ENCODE results near the gene ERVH48-1. TPM values are rescaled to one million over a fixed set of nuclear protein-coding genes. Genes with fewer than 3 reads are reported as not detected.
"Not testable (repeated sequence)": the region's sequence is repeated elsewhere in the genome, so short reads cannot be mapped to it uniquely, and the experiment has no call there.

Gene ERVH48-1
- total and polyA plus RNA-seq, 2 experiments from 2014 or later: 5.4 to 14.8 TPM

GRCh38 chr21:42918291-42918690 lies 7.1 kb downstream of the ERVH48-1 start:
- Histone ChIP-seq H4K20me1 (ENCODE audit: insufficient read depth, poor library complexity, severe bottlenecking) (no peaks in the 10 kb centered on the region), H3K4me3 (no peak overlapping the region), H3K4me2 (no peak overlapping the region), H3K9me2 (replicated peaks; ENCODE audit: insufficient read depth) (no peaks in the 10 kb centered on the region), H3K79me2 (no peaks in the 10 kb centered on the region), H3K9me3 (ENCODE audit: low read depth) (no peaks in the 10 kb centered on the region), H3K27me3 (no peaks in the 10 kb centered on the region), H3K27ac (no peak overlapping the region), H3K36me3 (replicated peaks; ENCODE audit: insufficient read depth, low read depth) (no peaks in the 10 kb centered on the region), H3K4me1 (ENCODE audit: insufficient read depth) (no peaks in the 10 kb centered on the region), H2AFZ (no peak overlapping the region)
- 96% methylated on average over 6 of the region's 6 CpGs for WGBS (ENCODE audit: low lambda C conversion rate, missing lambda C conversion rate)
- DNase-seq (ENCODE audit: low spot score): no peak
- TF ChIP-seq EZH2 (IDR thresholded peaks at IDR 0.05; ENCODE audit: borderline replicate concordance) (no peak), CTCF (IDR thresholded peaks at IDR 0.05; ENCODE audit: poor library complexity) (no peak), EZH2phosphoT487 (IDR thresholded peaks at IDR 0.05; ENCODE audit: low read depth, severe bottlenecking, unreplicated experiment) (no peak)

- WGBS (ENCODE audit: low lambda C conversion rate, missing lambda C conversion rate): 81% methylated on average over 7 of the region's 7 CpGs
Measured at GRCh38 chr21:42913476-42913875, 12.0 kb downstream of the ERVH48-1 start.

GRCh38 chr21:42911920-42912319 lies 13.5 kb downstream of the ERVH48-1 start:
- H3K27ac ChIP-seq; H3K9me2 ChIP-seq (replicated peaks; ENCODE audit: insufficient read depth); H3K4me2 ChIP-seq; H3K36me3 ChIP-seq (replicated peaks; ENCODE audit: insufficient read depth, low read depth); H2AFZ ChIP-seq; DNase-seq (ENCODE audit: low spot score); H4K20me1 ChIP-seq (ENCODE audit: insufficient read depth, poor library complexity, severe bottlenecking); H3K9me3 ChIP-seq (ENCODE audit: low read depth); H3K4me1 ChIP-seq (ENCODE audit: insufficient read depth); H3K79me2 ChIP-seq; H3K4me3 ChIP-seq; H3K27me3 ChIP-seq: not testable (repeated sequence)
- 96% methylated on average over 6 of the region's 6 CpGs for WGBS (ENCODE audit: low lambda C conversion rate, missing lambda C conversion rate)

More at GRCh38 chr21:42913476-42913875, 12.0 kb downstream of the ERVH48-1 start:
- H3K36me3 ChIP-seq (replicated peaks; ENCODE audit: insufficient read depth, low read depth): no peaks in the 10 kb centered on the region
- no peaks in the 10 kb centered on the region for H3K4me1 ChIP-seq (ENCODE audit: insufficient read depth)
- no peaks in the 10 kb centered on the region for H3K27me3 ChIP-seq
- H2AFZ ChIP-seq: no peak overlapping the region
- H3K4me3 ChIP-seq: no peak overlapping the region
- no peaks in the 10 kb centered on the region for H4K20me1 ChIP-seq (ENCODE audit: insufficient read depth, poor library complexity, severe bottlenecking)
- no peak for DNase-seq (ENCODE audit: low spot score)
- H3K4me2 ChIP-seq: no peak overlapping the region
- no peaks in the 10 kb centered on the region for H3K9me3 ChIP-seq (ENCODE audit: low read depth)
- H3K9me2 ChIP-seq (replicated peaks; ENCODE audit: insufficient read depth): no peaks in the 10 kb centered on the region
- TF ChIP-seq EZH2 (IDR thresholded peaks at IDR 0.05; ENCODE audit: borderline replicate concordance) (no peak), EZH2phosphoT487 (IDR thresholded peaks at IDR 0.05; ENCODE audit: low read depth, severe bottlenecking, unreplicated experiment) (no peak), CTCF (IDR thresholded peaks at IDR 0.05; ENCODE audit: poor library complexity) (no peak)
- no peak overlapping the region for H3K27ac ChIP-seq
- no peaks in the 10 kb centered on the region for H3K79me2 ChIP-seq

GRCh38 chr21:42908484-42908883 lies 16.9 kb downstream of the ERVH48-1 start:
- H3K9me2 ChIP-seq (replicated peaks; ENCODE audit: insufficient read depth); H3K27me3 ChIP-seq; H3K4me2 ChIP-seq; H3K4me1 ChIP-seq (ENCODE audit: insufficient read depth); H2AFZ ChIP-seq; DNase-seq (ENCODE audit: low spot score); H3K79me2 ChIP-seq; H3K27ac ChIP-seq; H3K9me3 ChIP-seq (ENCODE audit: low read depth); H4K20me1 ChIP-seq (ENCODE audit: insufficient read depth, poor library complexity, severe bottlenecking); H3K4me3 ChIP-seq; H3K36me3 ChIP-seq (replicated peaks; ENCODE audit: insufficient read depth, low read depth): not testable (repeated sequence)
- WGBS (ENCODE audit: low lambda C conversion rate, missing lambda C conversion rate): 94% methylated on average over 9 of the region's 9 CpGs

GRCh38 chr21:42906233-42906632 lies 19.2 kb downstream of the ERVH48-1 start:
- H3K4me1 ChIP-seq (ENCODE audit: insufficient read depth): no peaks in the 10 kb centered on the region
- H2AFZ ChIP-seq: no peak overlapping the region
- WGBS (ENCODE audit: low lambda C conversion rate, missing lambda C conversion rate): 97% methylated on average over 16 of the region's 16 CpGs
- no peaks in the 10 kb centered on the region for H3K9me2 ChIP-seq (replicated peaks; ENCODE audit: insufficient read depth)
- H3K27me3 ChIP-seq: no peaks in the 10 kb centered on the region
- H3K4me2 ChIP-seq: no peak overlapping the region
- no peak for TF ChIP-seq CTCF (IDR thresholded peaks at IDR 0.05; ENCODE audit: poor library complexity)
- TF ChIP-seq EZH2 (IDR thresholded peaks at IDR 0.05; ENCODE audit: borderline replicate concordance): no peak
- no peak for TF ChIP-seq EZH2phosphoT487 (IDR thresholded peaks at IDR 0.05; ENCODE audit: low read depth, severe bottlenecking, unreplicated experiment)
- H3K9me3 ChIP-seq (ENCODE audit: low read depth): no peaks in the 10 kb centered on the region
- no peaks in the 10 kb centered on the region for H4K20me1 ChIP-seq (ENCODE audit: insufficient read depth, poor library complexity, severe bottlenecking)
- peaks cover 5% of the 10 kb centered on the region for H3K79me2 ChIP-seq
- H3K27ac ChIP-seq: no peak overlapping the region
- no peak for DNase-seq (ENCODE audit: low spot score)
- H3K36me3 ChIP-seq (replicated peaks; ENCODE audit: insufficient read depth, low read depth): no peaks in the 10 kb centered on the region
- H3K4me3 ChIP-seq: no peak overlapping the region

All from hepatocyte (in vitro differentiated cells).